MG63 (cell line): Measurements from ENCODE around the gene ZGRF1. TPM values are rescaled to one million over a fixed set of nuclear protein-coding genes. Genes with fewer than 3 reads are reported as not detected.
"Not testable (repeated sequence)": the region's sequence is repeated elsewhere in the genome, so short reads cannot be mapped to it uniquely, and the experiment has no call there.

Source experiments
- DNase-seq: peaks from one replicate; pipeline ENCODE4 v3.0.0-alpha.2; 2020
- H3K27me3 ChIP-seq: fragments of 250-450 bp; sonication (Bioruptor Pico); 2 replicates; pipeline ENCODE4 v1.5.1; 2020; ENCODE audit warnings: mild to moderate bottlenecking, moderate library complexity
- H3K36me3 ChIP-seq: fragments of 250-450 bp; sonication (Bioruptor Pico); 2 replicates; pipeline ENCODE4 v1.5.1; 2020; ENCODE audit warnings: mild to moderate bottlenecking, moderate library complexity
- H3K4me3 ChIP-seq: fragments of 250-450 bp; sonication (Bioruptor Pico); 2 replicates; pipeline ENCODE4 v1.5.1; 2020; ENCODE audit warnings: mild to moderate bottlenecking, moderate library complexity
- H3K9me3 ChIP-seq: fragments of 250-450 bp; sonication (Bioruptor Pico); 2 replicates; pipeline ENCODE4 v1.5.1; 2020; ENCODE audit warnings: mild to moderate bottlenecking, moderate library complexity
- total RNA-seq: library from RNA; depleted of rRNA; stranded (reverse); fragments of >200 nt; shearing (Covaris generic); gene quantifications from 2 replicates; pipeline ENCODE4 v1.2.3, GENCODE V29; 2014; ENCODE audit warnings: low replicate concordance

The ZGRF1 gene
- total RNA-seq, 1 experiment from 2014 or later, result 2.5 TPM

- no peak overlapping the region for H3K4me3 ChIP-seq
- H3K9me3 ChIP-seq, result no peaks in the 10 kb centered on the region
- H3K27me3 ChIP-seq, result peaks cover 7% of the 10 kb centered on the region
- DNase-seq, result no peak
- no peaks in the 10 kb centered on the region for H3K36me3 ChIP-seq
These were observed 110.6 kb downstream of the ZGRF1 start for GRCh38 chr4:112526061-112526460.

GRCh38 chr4:112523764-112524505 lies 112.8 kb downstream of the ZGRF1 start:
- Histone ChIP-seq H3K36me3 (no peaks in the 10 kb centered on the region), H3K9me3 (no peaks in the 10 kb centered on the region), H3K27me3 (peaks cover 22% of the 10 kb centered on the region), H3K4me3 (peak overlapping the region; percentile 36)
- DNase-seq, result peak; percentile 29

GRCh38 chr4:112523008-112523721 lies 113.5 kb downstream of the ZGRF1 start:
- H3K27me3 ChIP-seq, result peaks cover 30% of the 10 kb centered on the region

GRCh38 chr4:112522431-112522830 lies 114.3 kb downstream of the ZGRF1 start:
- DNase-seq, H3K36me3 ChIP-seq: not testable (repeated sequence)
- peaks cover 37% of the 10 kb centered on the region for H3K27me3 ChIP-seq

More at GRCh38 chr4:112523008-112523721, 113.5 kb downstream of the ZGRF1 start:
- Histone ChIP-seq H3K9me3 (no peaks in the 10 kb centered on the region), H3K4me3 (peak overlapping the region; percentile 36), H3K36me3 (no peaks in the 10 kb centered on the region)
- peak; percentile 59 for DNase-seq

GRCh38 chr4:112521123-112522023 lies 115.3 kb downstream of the ZGRF1 start:
- Histone ChIP-seq H3K9me3 (no peaks in the 10 kb centered on the region), H3K27me3 (peaks cover 46% of the 10 kb centered on the region), H3K4me3 (no peak overlapping the region), H3K36me3 (no peaks in the 10 kb centered on the region)
- DNase-seq, result no peak

More at GRCh38 chr4:112522431-112522830, 114.3 kb downstream of the ZGRF1 start:
- H3K9me3 ChIP-seq, H3K4me3 ChIP-seq: not testable (repeated sequence)

- peaks cover 48% of the 10 kb centered on the region for H3K27me3 ChIP-seq
- no peak overlapping the region for H3K4me3 ChIP-seq
- H3K9me3 ChIP-seq, result no peaks in the 10 kb centered on the region
- no peaks in the 10 kb centered on the region for H3K36me3 ChIP-seq
- DNase-seq, result no peak
These were observed 116.0 kb downstream of the ZGRF1 start for GRCh38 chr4:112520598-112521122.

- peaks cover 51% of the 10 kb centered on the region for H3K27me3 ChIP-seq
These were observed 116.8 kb downstream of the ZGRF1 start for GRCh38 chr4:112519689-112520597.

GRCh38 chr4:112518675-112519074 lies 118.0 kb downstream of the ZGRF1 start:
- Histone ChIP-seq H3K9me3 (no peaks in the 10 kb centered on the region), H3K4me3 (no peak overlapping the region), H3K27me3 (peaks cover 63% of the 10 kb centered on the region), H3K36me3 (no peaks in the 10 kb centered on the region)
- no peak for DNase-seq

More at GRCh38 chr4:112519689-112520597, 116.8 kb downstream of the ZGRF1 start:
- Histone ChIP-seq H3K9me3 (no peaks in the 10 kb centered on the region), H3K36me3 (no peaks in the 10 kb centered on the region), H3K4me3 (no peak overlapping the region)
- DNase-seq, result no peak

GRCh38 chr4:112517911-112518310 lies 118.8 kb downstream of the ZGRF1 start:
- peaks cover 69% of the 10 kb centered on the region for H3K27me3 ChIP-seq
- no peak for DNase-seq
- no peak overlapping the region for H3K4me3 ChIP-seq
- H3K36me3 ChIP-seq, result no peaks in the 10 kb centered on the region
- no peaks in the 10 kb centered on the region for H3K9me3 ChIP-seq

- DNase-seq, result no peak
- Histone ChIP-seq H3K36me3 (no peaks in the 10 kb centered on the region), H3K27me3 (peaks cover 73% of the 10 kb centered on the region), H3K9me3 (no peaks in the 10 kb centered on the region), H3K4me3 (no peak overlapping the region)
These were observed 119.6 kb downstream of the ZGRF1 start for GRCh38 chr4:112517067-112517634.

GRCh38 chr4:112516471-112517066 lies 120.1 kb downstream of the ZGRF1 start:
- H3K9me3 ChIP-seq, result no peaks in the 10 kb centered on the region
- no peak for DNase-seq
- no peaks in the 10 kb centered on the region for H3K36me3 ChIP-seq
- no peak overlapping the region for H3K4me3 ChIP-seq
- peaks cover 69% of the 10 kb centered on the region for H3K27me3 ChIP-seq

- Histone ChIP-seq H3K36me3 (no peaks in the 10 kb centered on the region), H3K27me3 (peaks cover 66% of the 10 kb centered on the region), H3K4me3 (peak within 1 kb of the TSS; percentile 41), H3K9me3 (no peaks in the 10 kb centered on the region)
- no peak for DNase-seq
These were observed 120.6 kb downstream of the ZGRF1 start, which contains the start of gene NEUROG2 for GRCh38 chr4:112516066-112516470. Gene NEUROG2 (minus strand): TSS chr4:112516180. CDS start chr4:112515475, 705 bp downstream.

GRCh38 chr4:112515198-112516065 lies 121.3 kb downstream of the ZGRF1 start:
- H3K9me3 ChIP-seq, result no peaks in the 10 kb centered on the region
- H3K4me3 ChIP-seq, result peak overlapping the region; percentile 41
- peak; percentile 22 for DNase-seq
- no peaks in the 10 kb centered on the region for H3K36me3 ChIP-seq
- H3K27me3 ChIP-seq, result peaks cover 62% of the 10 kb centered on the region

- Histone ChIP-seq H3K4me3 (peak overlapping the region; percentile 41; the same call in 1 of the 2 replicates), H3K36me3 (no peaks in the 10 kb centered on the region), H3K27me3 (peaks cover 58% of the 10 kb centered on the region), H3K9me3 (no peaks in the 10 kb centered on the region)
- DNase-seq, result peak; percentile 15
These were observed 122.0 kb downstream of the ZGRF1 start for GRCh38 chr4:112514647-112515197.
